Measurements from ENCODE around the gene SPTLC1.
"Not testable (repeated sequence)": the region's sequence is repeated elsewhere in the genome, so short reads cannot be mapped to it uniquely, and the experiment has no call there.

SPTLC1 gene

GRCh38 chr9:92115071-92115858 lies at the start of gene SPTLC1:
SPTLC1 (minus strand) TSS chr9:92115413; CDS start chr9:92115370, 43 bp downstream.
- DNase-seq (ENCODE audit: low spot score), result peak; percentile 95

- DNase-seq (ENCODE audit: low spot score), result no peak
Measured at GRCh38 chr9:92164975-92165374, 49.8 kb upstream of the SPTLC1 start.

- no peak for DNase-seq (ENCODE audit: low spot score)
Measured at GRCh38 chr9:92164490-92164889, 49.3 kb upstream of the SPTLC1 start.

GRCh38 chr9:92163276-92163675 lies 48.1 kb upstream of the SPTLC1 start:
- DNase-seq (ENCODE audit: low spot score), result no peak

- no peak for DNase-seq (ENCODE audit: low spot score)
Measured at GRCh38 chr9:92160786-92161185, 45.6 kb upstream of the SPTLC1 start.

- DNase-seq (ENCODE audit: low spot score), result no peak
Measured at GRCh38 chr9:92159058-92159457, 43.8 kb upstream of the SPTLC1 start.

- DNase-seq (ENCODE audit: low spot score), result no peak
Measured at GRCh38 chr9:92158097-92158601, 42.9 kb upstream of the SPTLC1 start.

- DNase-seq (ENCODE audit: low spot score), result peak; percentile 81
Measured at GRCh38 chr9:92155736-92156135, 40.5 kb upstream of the SPTLC1 start.

GRCh38 chr9:92155221-92155620 lies 40.0 kb upstream of the SPTLC1 start:
- DNase-seq (ENCODE audit: low spot score), result no peak

GRCh38 chr9:92153466-92154415 lies 38.5 kb upstream of the SPTLC1 start:
- DNase-seq (ENCODE audit: low spot score), result not testable (repeated sequence)

- peak; percentile 81 for DNase-seq (ENCODE audit: low spot score)
Measured at GRCh38 chr9:92151691-92152393, 36.6 kb upstream of the SPTLC1 start.

- not testable (repeated sequence) for DNase-seq (ENCODE audit: low spot score)
Measured at GRCh38 chr9:92150501-92151470, 35.6 kb upstream of the SPTLC1 start.

GRCh38 chr9:92147852-92148180 lies 32.6 kb upstream of the SPTLC1 start:
- DNase-seq (ENCODE audit: low spot score), result no peak

GRCh38 chr9:92147030-92147851 lies 32.0 kb upstream of the SPTLC1 start:
- DNase-seq (ENCODE audit: low spot score), result peak; percentile 74

- peak; percentile 29 for DNase-seq (ENCODE audit: low spot score)
Measured at GRCh38 chr9:92146610-92147009, 31.4 kb upstream of the SPTLC1 start.

- not testable (repeated sequence) for DNase-seq (ENCODE audit: low spot score)
Measured at GRCh38 chr9:92145784-92146183, 30.6 kb upstream of the SPTLC1 start.

- no peak for DNase-seq (ENCODE audit: low spot score)
Measured at GRCh38 chr9:92142329-92142728, 27.1 kb upstream of the SPTLC1 start.

GRCh38 chr9:92141144-92142129 lies 26.2 kb upstream of the SPTLC1 start:
- peak; percentile 26 for DNase-seq (ENCODE audit: low spot score)

GRCh38 chr9:92140754-92141143 lies 25.5 kb upstream of the SPTLC1 start:
- DNase-seq (ENCODE audit: low spot score), result no peak
